Suprapubic skin (tissue), 4 donors: ENCODE results near the gene XRCC5. TPM values are rescaled to one million over a fixed set of nuclear protein-coding genes. Genes with fewer than 3 reads are reported as not detected.

ENCODE experiments used
- DNase-seq, 2 donors: peaks; one replicate each; pipeline ENCODE4 v3.0.0-alpha.2; 2019; ENCODE audit warnings: low spot score in 2 of 2
- H3K27ac ChIP-seq: fragments of 200-600 bp; sonication (generic); one replicate; pipeline ENCODE4 v1.5.1; 2019
- H3K27me3 ChIP-seq: fragments of 200-600 bp; sonication (generic); one replicate; pipeline ENCODE4 v1.5.1; 2019
- H3K36me3 ChIP-seq: fragments of 200-600 bp; sonication (generic); one replicate; pipeline ENCODE4 v1.5.1; 2019
- H3K4me1 ChIP-seq: fragments of 200-600 bp; sonication (generic); one replicate; pipeline ENCODE4 v1.5.1; 2019
- H3K4me3 ChIP-seq: fragments of 200-600 bp; sonication (generic); one replicate; pipeline ENCODE4 v1.5.1; 2019; ENCODE audit warnings: mild to moderate bottlenecking
- H3K9me3 ChIP-seq: fragments of 200-600 bp; sonication (generic); one replicate; pipeline ENCODE4 v1.5.1; 2019
- EP300 ChIP-seq: sonication (generic); formaldehyde crosslinking; IDR thresholded peaks from one replicate; pipeline ENCODE4 v1.6.1; 2017; ENCODE audit warnings: antibody characterized with exemption
- POLR2A ChIP-seq, 2 donors: fragments of 450-650 bp; IDR thresholded peaks; one replicate each; pipeline ENCODE4 v1.6.1; 2017; ENCODE audit warnings: antibody characterized with exemption in 2 of 2, mild to moderate bottlenecking in 2 of 2, moderate library complexity in 2 of 2
- POLR2AphosphoS5 ChIP-seq, 3 donors: sonication (generic); formaldehyde crosslinking; IDR thresholded peaks; one replicate each; pipeline ENCODE4 v1.6.1; 2017; ENCODE audit warnings: antibody characterized with exemption in 3 of 3
- WGBS: methylation state at CpG from one replicate; pipeline ENCODE4 v1.1.5; 2018; 5-methylcytosine and 5-hydroxymethylcytosine counted together
- total RNA-seq, 4 donors: library from RNA; depleted of rRNA; stranded (reverse); fragments of >200 nt; gene quantifications; one replicate each; pipeline ENCODE4 v1.1.0, GENCODE V29; 2016
- TF ChIP-seq, protein P1 (sequence below), 2 donors: fragments of 200-600 bp in 1 of 2; fragments of 450-650 bp in 1 of 2; sonication (generic) in 1 of 2; IDR thresholded peaks; one replicate each; pipeline ENCODE4 v1.5.1; 2016 to 2019; ENCODE audit warnings: antibody characterized with exemption in 2 of 2, mild to moderate bottlenecking in 1 of 2, moderate library complexity in 1 of 2

The XRCC5 gene
- total RNA-seq, 4 donors from 2014 or later = 122 to 153 (median 136) TPM

DNA sequence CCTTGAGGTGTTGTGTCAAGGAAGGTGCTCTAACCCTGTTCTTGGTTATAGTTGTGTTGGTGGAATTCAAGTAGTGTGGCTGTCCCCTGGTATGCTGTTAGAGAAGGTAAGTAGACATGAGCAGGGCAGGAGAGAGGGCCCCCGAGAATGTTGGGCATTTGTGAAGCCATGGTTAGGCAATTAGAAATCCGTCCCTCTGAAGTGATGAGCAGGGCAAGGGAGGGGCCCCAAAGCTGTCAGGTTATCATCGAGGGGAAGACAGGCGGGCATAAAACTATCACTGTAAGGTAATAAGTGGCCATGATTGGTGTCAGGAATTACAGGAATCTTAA is 5.2 kb downstream of the XRCC5 start:
- no peak overlapping the region for H3K4me3 ChIP-seq

DNA sequence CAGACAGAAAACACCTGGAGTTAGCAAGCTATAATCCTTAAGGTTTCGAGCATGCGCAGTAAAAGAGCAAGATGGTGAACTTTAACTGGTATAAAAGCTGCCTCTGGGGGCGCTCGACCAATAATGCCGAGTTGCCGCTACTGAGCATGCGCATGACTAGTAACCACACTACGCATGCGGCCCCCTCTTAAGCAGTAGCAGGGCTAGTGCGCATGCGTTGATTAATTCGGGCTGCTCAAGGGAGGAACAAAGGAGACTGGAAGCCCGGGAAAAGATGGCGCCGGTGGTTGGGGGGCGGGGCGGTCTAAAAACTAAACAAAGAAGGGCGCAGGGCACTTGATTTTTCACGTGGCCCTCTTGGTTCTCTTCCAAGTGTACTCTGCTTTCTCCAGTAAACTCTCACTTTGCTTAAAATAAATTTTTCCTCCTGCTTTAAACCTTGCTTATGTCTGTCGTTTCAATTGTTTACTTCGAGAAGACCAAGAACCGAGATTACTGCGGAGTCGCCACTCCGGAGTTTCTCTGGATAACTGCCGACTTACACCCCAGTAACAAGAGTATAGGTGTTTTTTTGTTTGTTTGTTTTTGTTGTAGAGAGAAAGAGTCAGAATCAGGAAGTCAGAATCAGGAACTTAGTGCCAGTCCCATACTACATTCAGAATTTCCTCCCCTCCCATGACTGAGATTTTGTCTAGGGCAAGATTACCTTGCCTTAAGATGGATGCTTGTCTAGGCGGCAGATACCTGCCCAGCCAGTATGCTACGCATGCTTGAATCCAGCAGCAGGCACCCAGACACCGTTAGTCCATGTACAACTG is 5.8 kb downstream of the XRCC5 start:
- 4% methylated on average over 29 of the region's 29 CpGs for WGBS
- Histone ChIP-seq H3K27me3 (no peaks in the 10 kb centered on the region), H3K4me3 (peak overlapping the region; percentile 51), H3K9me3 (no peaks in the 10 kb centered on the region), H3K4me1 (peaks cover 46% of the 10 kb centered on the region), H3K27ac (peak overlapping the region; percentile 83), H3K36me3 (peaks cover 56% of the 10 kb centered on the region)
- TF ChIP-seq EP300 (no peak), POLR2AphosphoS5 (IDR thresholded peaks at IDR 0.05) (no peak), POLR2A (IDR thresholded peaks at IDR 0.05) (peak in 1 of 2 donors; percentile 39)
- TF ChIP-seq, protein P1, sequence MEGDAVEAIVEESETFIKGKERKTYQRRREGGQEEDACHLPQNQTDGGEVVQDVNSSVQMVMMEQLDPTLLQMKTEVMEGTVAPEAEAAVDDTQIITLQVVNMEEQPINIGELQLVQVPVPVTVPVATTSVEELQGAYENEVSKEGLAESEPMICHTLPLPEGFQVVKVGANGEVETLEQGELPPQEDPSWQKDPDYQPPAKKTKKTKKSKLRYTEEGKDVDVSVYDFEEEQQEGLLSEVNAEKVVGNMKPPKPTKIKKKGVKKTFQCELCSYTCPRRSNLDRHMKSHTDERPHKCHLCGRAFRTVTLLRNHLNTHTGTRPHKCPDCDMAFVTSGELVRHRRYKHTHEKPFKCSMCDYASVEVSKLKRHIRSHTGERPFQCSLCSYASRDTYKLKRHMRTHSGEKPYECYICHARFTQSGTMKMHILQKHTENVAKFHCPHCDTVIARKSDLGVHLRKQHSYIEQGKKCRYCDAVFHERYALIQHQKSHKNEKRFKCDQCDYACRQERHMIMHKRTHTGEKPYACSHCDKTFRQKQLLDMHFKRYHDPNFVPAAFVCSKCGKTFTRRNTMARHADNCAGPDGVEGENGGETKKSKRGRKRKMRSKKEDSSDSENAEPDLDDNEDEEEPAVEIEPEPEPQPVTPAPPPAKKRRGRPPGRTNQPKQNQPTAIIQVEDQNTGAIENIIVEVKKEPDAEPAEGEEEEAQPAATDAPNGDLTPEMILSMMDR (IDR thresholded peaks at IDR 0.05) = peak; percentile 88 to 96
- peak; percentile 99 for DNase-seq

More for the DNA sequence above, 5.2 kb downstream of the XRCC5 start:
- Histone ChIP-seq H3K27me3 (no peaks in the 10 kb centered on the region), H3K4me1 (peaks cover 47% of the 10 kb centered on the region), H3K27ac (no peak overlapping the region), H3K36me3 (peaks cover 50% of the 10 kb centered on the region), H3K9me3 (no peaks in the 10 kb centered on the region)
- 29% methylated on average over 4 of the region's 4 CpGs for WGBS
- DNase-seq = peak in 1 of 2 donors; percentile 63
- TF ChIP-seq EP300 (no peak), POLR2A (IDR thresholded peaks at IDR 0.05) (no peak), POLR2AphosphoS5 (IDR thresholded peaks at IDR 0.05) (no peak)
- TF ChIP-seq, protein P1 (IDR thresholded peaks at IDR 0.05) = no peak

DNA sequence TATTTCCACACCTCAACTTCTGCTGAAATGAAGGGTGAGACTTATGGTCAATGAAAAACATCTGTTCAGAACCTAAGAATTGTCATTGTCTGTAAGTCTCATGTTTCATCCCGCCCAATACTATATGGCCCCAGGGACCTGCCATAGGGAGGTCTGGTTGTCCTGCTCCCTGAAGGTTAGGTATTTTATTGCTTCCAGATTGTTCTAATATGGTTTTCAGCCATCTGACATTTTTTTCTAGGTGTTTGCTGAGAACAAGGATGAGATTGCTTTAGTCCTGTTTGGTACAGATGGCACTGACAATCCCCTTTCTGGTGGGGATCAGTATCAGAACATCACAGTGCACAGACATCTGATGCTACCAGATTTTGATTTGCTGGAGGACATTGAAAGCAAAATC is 7.3 kb downstream of the XRCC5 start:
- Histone ChIP-seq H3K9me3 (no peaks in the 10 kb centered on the region), H3K4me1 (peaks cover 31% of the 10 kb centered on the region), H3K27me3 (no peaks in the 10 kb centered on the region), H3K4me3 (no peak overlapping the region), H3K27ac (no peak overlapping the region), H3K36me3 (peaks cover 67% of the 10 kb centered on the region)
- no peak for DNase-seq
- TF ChIP-seq POLR2A (IDR thresholded peaks at IDR 0.05) = no peak
- TF ChIP-seq, protein P1 (IDR thresholded peaks at IDR 0.05) = no peak
- TF ChIP-seq EP300 = no peak
- no peak for TF ChIP-seq POLR2AphosphoS5 (IDR thresholded peaks at IDR 0.05)
- 86% methylated on average over 1 of the region's 1 CpG for WGBS

DNA sequence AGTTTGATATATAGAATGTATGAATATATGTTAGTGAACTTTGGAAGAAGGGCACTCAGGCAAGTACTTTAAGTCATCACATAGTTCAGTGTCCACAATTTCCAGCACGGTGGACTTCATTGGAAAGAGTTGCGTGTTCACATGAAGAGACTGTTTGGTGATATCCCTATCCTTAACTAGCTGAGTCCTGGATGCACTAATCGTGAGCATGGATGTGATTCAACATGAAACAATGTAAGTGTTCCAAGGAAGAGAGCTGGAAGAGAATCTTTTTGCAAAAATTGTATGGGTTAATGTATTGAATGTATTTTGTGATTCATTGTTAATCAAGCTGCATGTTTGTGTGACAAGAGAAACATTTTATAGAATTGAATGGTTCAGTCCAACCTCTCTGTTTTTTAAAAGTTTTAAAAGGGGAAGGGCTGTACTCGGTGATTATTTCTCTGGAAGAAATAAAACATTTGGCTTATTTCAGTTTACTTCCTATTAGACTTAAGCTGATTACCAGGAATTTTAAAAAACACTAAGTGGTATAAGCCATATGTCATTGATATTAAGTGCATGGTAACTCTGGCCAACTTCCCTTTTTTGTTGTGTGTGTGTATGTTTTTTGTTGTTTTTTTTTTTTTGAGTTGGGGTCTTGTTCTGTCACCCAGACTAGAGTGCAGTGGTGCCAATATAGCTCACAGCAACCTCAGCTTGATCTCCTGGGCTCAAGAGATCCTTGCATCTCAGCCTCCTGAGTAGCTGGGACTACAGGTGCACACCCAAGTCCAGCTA is 8.6 kb downstream of the XRCC5 start:
- peaks cover 20% of the 10 kb centered on the region for H3K4me1 ChIP-seq
- H3K9me3 ChIP-seq = no peaks in the 10 kb centered on the region
- no peak overlapping the region for H3K27ac ChIP-seq
- H3K27me3 ChIP-seq = no peaks in the 10 kb centered on the region
- WGBS = 73% methylated on average over 4 of the region's 4 CpGs
- no peak for TF ChIP-seq POLR2AphosphoS5 (IDR thresholded peaks at IDR 0.05)
- TF ChIP-seq POLR2A (IDR thresholded peaks at IDR 0.05) = no peak
- TF ChIP-seq, protein P1 (IDR thresholded peaks at IDR 0.05) = no peak
- TF ChIP-seq EP300 = no peak
- no peak for DNase-seq
- peaks cover 68% of the 10 kb centered on the region for H3K36me3 ChIP-seq
- H3K4me3 ChIP-seq = no peak overlapping the region

DNA sequence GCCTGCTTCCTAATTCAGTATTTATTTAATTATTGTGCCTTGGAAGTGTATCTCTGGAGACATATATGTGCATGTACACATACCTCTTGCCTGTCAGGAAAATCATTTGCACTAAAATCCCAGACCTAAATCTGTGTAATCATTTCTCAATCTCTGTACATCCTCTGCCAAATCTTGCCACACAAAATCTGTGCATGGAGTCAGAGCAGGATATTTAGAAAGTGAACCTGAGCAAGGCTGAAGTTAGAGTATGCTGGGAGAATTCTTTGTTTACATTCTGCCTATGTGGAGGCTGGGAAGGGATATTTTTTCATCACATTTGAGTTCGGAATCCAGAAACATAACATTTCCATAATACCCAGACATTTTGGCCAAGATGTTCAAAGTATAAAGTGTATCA is 9.3 kb downstream of the XRCC5 start:
- Histone ChIP-seq H3K27ac (no peak overlapping the region), H3K4me3 (no peak overlapping the region), H3K27me3 (no peaks in the 10 kb centered on the region), H3K4me1 (peaks cover 20% of the 10 kb centered on the region), H3K9me3 (no peaks in the 10 kb centered on the region), H3K36me3 (peaks cover 68% of the 10 kb centered on the region)
- DNase-seq = no peak
- WGBS = 87% methylated on average over 1 of the region's 1 CpG
- TF ChIP-seq, protein P1 (IDR thresholded peaks at IDR 0.05) = no peak
- TF ChIP-seq POLR2A (IDR thresholded peaks at IDR 0.05) (no peak), EP300 (no peak), POLR2AphosphoS5 (IDR thresholded peaks at IDR 0.05) (no peak)
